SK-N-MC (cell line): ENCODE data around the gene PCP4L1.

Source experiments
- EZH2 ChIP-seq: fragments of 200-600 bp; sonication (generic); IDR thresholded peaks from one replicate; pipeline ENCODE4 v1.6.1; 2017; ENCODE audit warnings: antibody characterized with exemption
- POLR2AphosphoS5 ChIP-seq: IDR thresholded peaks from 2 replicates; pipeline ENCODE4 v1.6.1; 2012; ENCODE audit warnings: mild to moderate bottlenecking, low read depth, low read length, borderline replicate concordance

GRCh38 chr1:161225178-161225533 is 33.4 kb upstream of the PCP4L1 start:
- TF ChIP-seq POLR2AphosphoS5 (no peak), EZH2 (no peak)
